HUES64 (cell line): ENCODE measurements around the gene NKX2-3.

Experiments used
- H3K27ac ChIP-seq: 2 replicates; pipeline ENCODE4 v1.7.0; 2013; ENCODE audit warnings: low read depth, low read length, inconsistent platforms
- H3K27me3 ChIP-seq: 2 replicates; pipeline ENCODE4 v1.6.1; 2013; ENCODE audit warnings: mild to moderate bottlenecking, low read length; ENCODE audit not compliant: insufficient read depth
- H3K36me3 ChIP-seq: 2 replicates; pipeline ENCODE4 v1.6.1; 2013; ENCODE audit warnings: mild to moderate bottlenecking, low read length; ENCODE audit not compliant: insufficient read depth
- H3K4me1 ChIP-seq: 2 replicates; pipeline ENCODE4 v1.6.1; 2013; ENCODE audit warnings: mild to moderate bottlenecking, low read length, moderate library complexity; ENCODE audit not compliant: insufficient read depth
- H3K4me3 ChIP-seq: 2 replicates; pipeline ENCODE4 v1.5.1; 2013; ENCODE audit warnings: mild to moderate bottlenecking, low read length, moderate library complexity
- H3K9ac ChIP-seq: 2 replicates; pipeline ENCODE4 v1.6.1; 2013; ENCODE audit warnings: mild to moderate bottlenecking, low read depth, low read length
- H3K9me3 ChIP-seq: 2 replicates; pipeline ENCODE4 v1.6.1; 2013; ENCODE audit warnings: low read depth, low read length; ENCODE audit not compliant: insufficient read depth
- whole genome bisulfite sequencing: fragments of 150-250, 120-280 bp; methylation state at CpG from one replicate; pipeline ENCODE4 v1.1.7; 2013; ENCODE audit warnings: missing lambda C conversion rate; 5-methylcytosine and 5-hydroxymethylcytosine counted together

NKX2-3 gene

GRCh38 chr10:99535764-99536337 lies 3.1 kb downstream of the NKX2-3 start:
- H3K9me3 ChIP-seq: no peaks in the 10 kb centered on the region
- H3K9ac ChIP-seq: no peak overlapping the region
- peaks cover 16% of the 10 kb centered on the region for H3K4me1 ChIP-seq
- WGBS: 1% methylated on average over 42 of the region's 42 CpGs
- H3K27me3 ChIP-seq: peaks cover 100% of the 10 kb centered on the region
- no peak overlapping the region for H3K27ac ChIP-seq
- H3K36me3 ChIP-seq: no peaks in the 10 kb centered on the region
- H3K4me3 ChIP-seq: no peak overlapping the region

GRCh38 chr10:99536338-99537085 lies 3.8 kb downstream of the NKX2-3 start:
- H3K9ac ChIP-seq: no peak overlapping the region
- no peak overlapping the region for H3K27ac ChIP-seq
- peaks cover 100% of the 10 kb centered on the region for H3K27me3 ChIP-seq
- H3K4me3 ChIP-seq: peak overlapping the region; percentile 34
- no peaks in the 10 kb centered on the region for H3K9me3 ChIP-seq
- H3K4me1 ChIP-seq: peaks cover 12% of the 10 kb centered on the region; the same call in 1 of the 2 replicates
- WGBS: 2% methylated on average over 40 of the region's 40 CpGs
- no peaks in the 10 kb centered on the region for H3K36me3 ChIP-seq

- Histone ChIP-seq H3K27ac (no peak overlapping the region), H3K36me3 (no peaks in the 10 kb centered on the region), H3K27me3 (peaks cover 100% of the 10 kb centered on the region), H3K9me3 (no peaks in the 10 kb centered on the region), H3K9ac (no peak overlapping the region), H3K4me1 (peaks cover 12% of the 10 kb centered on the region; the same call in 1 of the 2 replicates), H3K4me3 (peak overlapping the region; percentile 34)
- under 1% methylated on average over 64 of the region's 64 CpGs for WGBS
Observed at GRCh38 chr10:99537086-99537988, 4.6 kb downstream of the NKX2-3 start.

- H3K4me1 ChIP-seq: peaks cover 9% of the 10 kb centered on the region; the same call in 1 of the 2 replicates
- peak overlapping the region; percentile 27 for H3K4me3 ChIP-seq
- H3K27ac ChIP-seq: no peak overlapping the region
- 10% methylated on average over 10 of the region's 10 CpGs for WGBS
- H3K36me3 ChIP-seq: no peaks in the 10 kb centered on the region
- peaks cover 100% of the 10 kb centered on the region for H3K27me3 ChIP-seq
- no peak overlapping the region for H3K9ac ChIP-seq
- no peaks in the 10 kb centered on the region for H3K9me3 ChIP-seq
Observed at GRCh38 chr10:99537989-99538917, 5.5 kb downstream of the NKX2-3 start.

- H3K9me3 ChIP-seq: no peaks in the 10 kb centered on the region
- H3K4me1 ChIP-seq: peaks cover 13% of the 10 kb centered on the region; the same call in 1 of the 2 replicates
- no peak overlapping the region for H3K4me3 ChIP-seq
- no peak overlapping the region for H3K9ac ChIP-seq
- H3K27me3 ChIP-seq: peaks cover 100% of the 10 kb centered on the region
- 36% methylated on average over 6 of the region's 6 CpGs for WGBS
- H3K27ac ChIP-seq: no peak overlapping the region
- H3K36me3 ChIP-seq: no peaks in the 10 kb centered on the region
Observed at GRCh38 chr10:99539120-99539519, 6.4 kb downstream of the NKX2-3 start.

- H3K9me3 ChIP-seq: no peaks in the 10 kb centered on the region
- peaks cover 100% of the 10 kb centered on the region for H3K27me3 ChIP-seq
- no CpG with 5 or more reads among the region's 1 CpG for WGBS
Observed at GRCh38 chr10:99539820-99540219, 7.1 kb downstream of the NKX2-3 start.

GRCh38 chr10:99540306-99540656 lies 7.5 kb downstream of the NKX2-3 start:
- 2% methylated on average over 28 of the region's 28 CpGs for WGBS
- peaks cover 100% of the 10 kb centered on the region for H3K27me3 ChIP-seq

More at GRCh38 chr10:99539820-99540219, 7.1 kb downstream of the NKX2-3 start:
- Histone ChIP-seq H3K4me3 (no peak overlapping the region), H3K9ac (no peak overlapping the region), H3K27ac (no peak overlapping the region), H3K4me1 (peaks cover 13% of the 10 kb centered on the region; the same call in 1 of the 2 replicates), H3K36me3 (no peaks in the 10 kb centered on the region)

GRCh38 chr10:99540657-99541531 lies 8.2 kb downstream of the NKX2-3 start:
- H3K27ac ChIP-seq: no peak overlapping the region
- H3K9me3 ChIP-seq: no peaks in the 10 kb centered on the region
- no peaks in the 10 kb centered on the region for H3K36me3 ChIP-seq
- H3K27me3 ChIP-seq: peaks cover 100% of the 10 kb centered on the region
- H3K4me3 ChIP-seq: peak overlapping the region; percentile 15; the same call in 1 of the 2 replicates
- 3% methylated on average over 46 of the region's 49 CpGs for WGBS
- no peak overlapping the region for H3K9ac ChIP-seq
- H3K4me1 ChIP-seq: peaks cover 13% of the 10 kb centered on the region; the same call in 1 of the 2 replicates

More at GRCh38 chr10:99540306-99540656, 7.5 kb downstream of the NKX2-3 start:
- Histone ChIP-seq H3K27ac (no peak overlapping the region), H3K36me3 (no peaks in the 10 kb centered on the region), H3K4me1 (peaks cover 13% of the 10 kb centered on the region; the same call in 1 of the 2 replicates), H3K4me3 (no peak overlapping the region), H3K9ac (no peak overlapping the region), H3K9me3 (no peaks in the 10 kb centered on the region)

GRCh38 chr10:99544322-99544721 lies 11.6 kb downstream of the NKX2-3 start:
- Histone ChIP-seq H3K4me1 (peaks cover 3% of the 10 kb centered on the region; the same call in 1 of the 2 replicates), H3K27me3 (peaks cover 98% of the 10 kb centered on the region), H3K27ac (no peak overlapping the region), H3K9ac (no peak overlapping the region), H3K4me3 (no peak overlapping the region), H3K36me3 (no peaks in the 10 kb centered on the region), H3K9me3 (no peaks in the 10 kb centered on the region)
- 75% methylated on average over 1 of the region's 1 CpG for WGBS
